GM12878 (cell line): ENCODE results near the gene NCAM1. TPM values are rescaled to one million over a fixed set of nuclear protein-coding genes. Genes with fewer than 3 reads are reported as not detected.
A peak's percentile ranks its signal among the peaks of the same experiment; 100 is the strongest.

ENCODE experiments used
- ATAC-seq: fragments of 200-7000 bp; cut with Tn5 transposase; 3 replicates; pipeline ENCODE4 v1.9.1; 2020; ENCODE audit warnings: mild to moderate bottlenecking, moderate library complexity
- BruUV-seq: library from RNA; stranded (reverse); fragments of 400-500 nt; replicated peaks from 2 replicates; lab custom pipeline; 2021; lab: Mats Ljungman, UMichigan
- CTCF ChIA-PET: fragments of 300-600 bp; sonication (Branson Sonifier 250); formaldehyde crosslinking; extraction: SDS; loops from one replicate; lab custom pipeline; 2021; ENCODE audit warnings: inconsistent platforms; lab: Yijun Ruan, JAX
- POLR2A ChIA-PET: fragments of 350-600 bp; formaldehyde crosslinking; extraction: SDS; loops from one replicate; lab custom pipeline; 2021; ENCODE audit warnings: inconsistent platforms; lab: Charles Lee
- RAD21 ChIA-PET: fragments of 300-600 bp; sonication (Branson Sonifier 250); formaldehyde crosslinking; loops from one replicate; lab custom pipeline; 2023; ENCODE audit warnings: antibody characterized with exemption; ENCODE audit not compliant: unreplicated experiment; lab: Charles Lee
- SMC1A ChIA-PET: fragments of 300-600 bp; sonication (Branson Sonifier 250); formaldehyde crosslinking; loops from one replicate; lab custom pipeline; 2023; ENCODE audit not compliant: unreplicated experiment, uncharacterized antibody; lab: Charles Lee
- DNase-seq: peaks from one replicate; pipeline ENCODE4 v3.0.0-alpha.2; 2011; ENCODE audit warnings: low read depth, low spot score
- FAIRE-seq: peaks from 3 replicates; lab custom pipeline; 2011; peaks lifted over from hg19 to GRCh38; lab: Jason Lieb, UNC
- H2AFZ ChIP-seq: 2 replicates; pipeline ENCODE4 v1.6.0; 2011; ENCODE audit warnings: low read depth, low read length, control low read depth; ENCODE audit not compliant: control insufficient read depth
- H3K27ac ChIP-seq: 2 replicates; pipeline ENCODE4 v1.5.1; 2011; ENCODE audit warnings: control low read depth; ENCODE audit not compliant: control insufficient read depth, insufficient read depth
- H3K27me3 ChIP-seq, 2 experiments: replicated peaks in 1 of 2; 2 replicates each; pipeline versions ENCODE4 v1.6.0 to v1.6.1; 2011; ENCODE audit warnings: low read length in 1 of 2; ENCODE audit not compliant: control insufficient read depth in 2 of 2, insufficient read depth in 2 of 2
- H3K36me3 ChIP-seq, 2 experiments: 2 replicates each; pipeline ENCODE4 v1.5.1; 2011; ENCODE audit warnings: low read length in 1 of 2; ENCODE audit not compliant: control insufficient read depth in 2 of 2, insufficient read depth in 2 of 2
- H3K4me1 ChIP-seq: 2 replicates; pipeline ENCODE4 v1.6.1; 2011; ENCODE audit warnings: mild to moderate bottlenecking, low read length, moderate library complexity, mixed read lengths; ENCODE audit not compliant: control insufficient read depth, insufficient read depth
- H3K4me2 ChIP-seq: 2 replicates; pipeline ENCODE4 v1.6.0; 2011; ENCODE audit warnings: control low read depth; ENCODE audit not compliant: control insufficient read depth, insufficient read depth
- H3K4me3 ChIP-seq: fragments of 200-600 bp; sonication (generic); 2 replicates; pipeline ENCODE4 v1.5.1; 2016
- H3K79me2 ChIP-seq: 2 replicates; pipeline ENCODE4 v1.6.0; 2011; ENCODE audit warnings: low read length; ENCODE audit not compliant: control insufficient read depth, insufficient read depth
- H3K9ac ChIP-seq: 2 replicates; pipeline ENCODE4 v1.8.0; 2011; ENCODE audit warnings: low read length, control low read depth, mixed read lengths; ENCODE audit not compliant: control insufficient read depth, insufficient read depth
- H3K9me3 ChIP-seq: replicated peaks from 3 replicates; pipeline ENCODE4 v1.5.1; 2011; ENCODE audit warnings: mild to moderate bottlenecking, low read length; ENCODE audit not compliant: control insufficient read depth, insufficient read depth
- H4K20me1 ChIP-seq: 2 replicates; pipeline ENCODE4 v1.6.0; 2011; ENCODE audit not compliant: control insufficient read depth, insufficient read depth
- CEBPB ChIP-seq, 2 experiments: fragments of 150-350 bp in 1 of 2; IDR thresholded peaks; 2 replicates each; pipeline ENCODE4 v1.6.1; 2012 to 2014; ENCODE audit warnings: low read depth in 2 of 2, low read length in 2 of 2, borderline replicate concordance in 1 of 2, inconsistent platforms in 1 of 2
- CHD2 ChIP-seq: IDR thresholded peaks from 2 replicates; pipeline ENCODE4 v1.6.1; 2011; ENCODE audit warnings: low read depth, low read length, improper control_type of control experiment, borderline replicate concordance
- EP300 ChIP-seq, 2 experiments: fragments of 150-350 bp in 1 of 2; IDR thresholded peaks; 2 replicates each; pipeline ENCODE4 v1.6.1; 2011 to 2012; ENCODE audit warnings: low read depth in 2 of 2, low read length in 2 of 2, borderline replicate concordance in 1 of 2, improper control_type of control experiment in 1 of 2, inconsistent platforms in 1 of 2; ENCODE audit not compliant: control insufficient read depth in 1 of 2
- HDAC6 ChIP-seq: fragments of 200-600 bp; sonication (generic); IDR thresholded peaks from one replicate; pipeline ENCODE4 v1.8.0; 2017; ENCODE audit warnings: antibody characterized with exemption; ENCODE audit not compliant: unreplicated experiment
- MYB ChIP-seq: fragments of 150-350 bp; IDR thresholded peaks from 2 replicates; pipeline ENCODE4 v1.6.1; 2014; ENCODE audit warnings: mild to moderate bottlenecking, low read depth, low read length, borderline replicate concordance
- NR2F1 ChIP-seq: fragments of 450-650 bp; conservative IDR thresholded peaks from 2 replicates; pipeline ENCODE4 v1.6.1; 2017; ENCODE audit warnings: mild to moderate bottlenecking
- NRF1 ChIP-seq: conservative IDR thresholded peaks from 2 replicates; pipeline ENCODE4 v1.6.1; 2011; ENCODE audit warnings: mild to moderate bottlenecking, low read depth, low read length, improper control_type of control experiment
- RAD21 ChIP-seq: IDR thresholded peaks from 2 replicates; pipeline ENCODE4 v1.6.1; 2011; ENCODE audit warnings: mild to moderate bottlenecking, low read depth, low read length, moderate library complexity; ENCODE audit not compliant: insufficient read depth
- RELA ChIP-seq: fragments of 450-650 bp; IDR thresholded peaks from 2 replicates; pipeline ENCODE4 v1.8.0; 2014; ENCODE audit warnings: borderline replicate concordance; ENCODE audit not compliant: partially characterized antibody
- STAT1 ChIP-seq: fragments of 450-650 bp; conservative IDR thresholded peaks from 2 replicates; pipeline ENCODE4 v1.6.1; 2014; ENCODE audit warnings: antibody characterized with exemption, mild to moderate bottlenecking
- STAT3 ChIP-seq: IDR thresholded peaks from 2 replicates; pipeline ENCODE4 v1.6.1; 2011; ENCODE audit warnings: low read depth, low read length, improper control_type of control experiment
- WGBS: methylation state at CpG from one replicate; pipeline ENCODE4 v1.1.6; 2016; ENCODE audit warnings: low lambda C conversion rate; ENCODE audit not compliant: insufficient replicate concordance, insufficient coverage; ENCODE audit errors: missing lambda C conversion rate; 5-methylcytosine and 5-hydroxymethylcytosine counted together
- in situ Hi-C: fragments of 300-500 bp; cut with MboI; formaldehyde crosslinking; loops from 9 replicates; pipeline ENCODE4 v1.14.3; 2018; ENCODE audit warnings: mixed read lengths
- intact Hi-C: fragments of 100-400 bp; cut with micrococcal nuclease; formaldehyde crosslinking; loops from one replicate; pipeline ENCODE4 v1.14.2; 2022; ENCODE audit not compliant: unreplicated experiment
- polyA plus RNA-seq, 11 experiments: library from polyadenylated mRNA; depleted of rRNA in 4 of 11; unstranded in 6 of 11; stranded (reverse) in 5 of 11; fragments of >200 nt; fragmentation: Nextera tagmentation in 4 of 11; fragmentation: Illumina TruSeq in 1 of 11; extraction: Ambion mirVana in 4 of 11; extraction: Trizol in 1 of 11; gene quantifications; 1 replicate in 1 of 11; 2 replicates in 10 of 11; pipeline versions ENCODE4 v1.2.1 to v1.2.3, GENCODE V29; 2011 to 2016; ENCODE audit warnings: inconsistent platforms in 2 of 11, missing spikeins in 2 of 11, low read depth in 1 of 11
- total RNA-seq, 4 experiments: library from RNA; depleted of rRNA in 3 of 4; stranded (reverse); fragments of >200 nt in 3 of 4; fragmentation: Illumina TruSeq in 1 of 4; extraction: Trizol in 1 of 4; gene quantifications; 2 replicates each; pipeline versions ENCODE4 v1.2.1 to v1.2.3, GENCODE V29; 2013 to 2021
- TF ChIP-seq, protein P1 (sequence below): IDR thresholded peaks from 2 replicates; pipeline ENCODE4 v1.6.1; 2012; ENCODE audit warnings: low read depth, low read length, improper control_type of control experiment
- TF ChIP-seq, protein P2 (sequence below): fragments of 450-650 bp; IDR thresholded peaks from 2 replicates; pipeline ENCODE4 v1.6.1; 2017; ENCODE audit warnings: mild to moderate bottlenecking, low read depth, inconsistent platforms; ENCODE audit not compliant: poor library complexity, severe bottlenecking
- TF ChIP-seq, protein P3 (sequence below): fragments of 450-650 bp; IDR thresholded peaks from 2 replicates; pipeline ENCODE4 v1.6.1; 2017; ENCODE audit warnings: mild to moderate bottlenecking, moderate library complexity

NCAM1 gene
- total and polyA plus RNA-seq, 10 of the 15 experiments (the other 5 are each of a cell fraction or from before 2014, with no cell fraction given): 0.10 to 0.23 (median 0.11) TPM; not detected in 7

DNA sequence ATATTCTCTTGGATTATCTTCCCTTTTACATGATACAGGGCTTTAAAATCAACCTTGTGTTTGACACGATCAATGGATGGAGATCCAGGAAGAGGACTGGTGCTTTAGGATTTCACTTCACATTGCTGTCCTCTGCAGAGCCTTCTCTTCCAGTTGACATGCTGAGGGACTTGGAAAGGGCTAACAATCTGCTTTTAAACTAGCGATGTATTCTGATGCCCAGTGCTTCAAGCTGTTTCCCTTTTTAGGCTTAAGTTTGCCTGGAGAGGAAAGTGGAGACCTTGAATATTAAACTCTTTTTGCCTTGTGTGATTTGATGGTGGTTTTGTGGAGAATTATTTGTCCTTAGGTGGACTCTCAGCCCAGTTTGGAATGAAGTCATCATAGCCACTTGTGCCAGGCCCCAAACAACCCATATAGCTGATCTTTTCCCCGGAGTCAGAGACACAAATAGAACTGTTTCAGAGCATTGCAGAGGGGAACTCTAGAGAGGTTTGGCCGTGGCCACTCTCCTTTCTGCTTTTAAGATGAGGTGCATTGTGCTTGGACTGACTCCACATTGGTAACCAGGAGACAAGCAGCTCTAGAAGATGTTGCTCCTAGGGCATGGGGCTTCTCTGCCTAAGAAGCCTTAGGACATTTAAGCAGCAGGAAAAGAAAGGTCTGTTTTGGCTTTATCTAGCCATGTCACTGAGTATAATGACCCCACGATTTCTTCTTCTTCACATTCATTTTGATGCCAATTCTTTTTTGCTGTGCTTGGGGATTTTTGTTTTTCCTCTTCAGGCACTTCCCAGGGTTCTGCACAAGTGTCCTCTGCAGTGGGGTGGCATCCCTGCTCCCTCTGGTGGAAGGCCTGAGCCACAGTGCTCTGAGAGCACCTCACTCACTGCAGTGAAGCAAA, 152.8 kb downstream of the NCAM1 start (continued):
- TF ChIP-seq CEBPB (IDR thresholded peaks at IDR 0.05; ENCODE audit: borderline replicate concordance in 1 of 2, low read depth in 2 of 2, low read length in 2 of 2): no peak
- peak; percentile 48 for TF ChIP-seq RAD21
- no peak for TF ChIP-seq EP300 (IDR thresholded peaks at IDR 0.05; ENCODE audit: borderline replicate concordance in 1 of 2, control insufficient read depth in 1 of 2, low read depth in 2 of 2, low read length in 2 of 2)
- TF ChIP-seq, protein P1, sequence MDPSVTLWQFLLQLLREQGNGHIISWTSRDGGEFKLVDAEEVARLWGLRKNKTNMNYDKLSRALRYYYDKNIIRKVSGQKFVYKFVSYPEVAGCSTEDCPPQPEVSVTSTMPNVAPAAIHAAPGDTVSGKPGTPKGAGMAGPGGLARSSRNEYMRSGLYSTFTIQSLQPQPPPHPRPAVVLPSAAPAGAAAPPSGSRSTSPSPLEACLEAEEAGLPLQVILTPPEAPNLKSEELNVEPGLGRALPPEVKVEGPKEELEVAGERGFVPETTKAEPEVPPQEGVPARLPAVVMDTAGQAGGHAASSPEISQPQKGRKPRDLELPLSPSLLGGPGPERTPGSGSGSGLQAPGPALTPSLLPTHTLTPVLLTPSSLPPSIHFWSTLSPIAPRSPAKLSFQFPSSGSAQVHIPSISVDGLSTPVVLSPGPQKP: no peak
- no peak for TF ChIP-seq STAT3
- no peak for TF ChIP-seq STAT1
- no peak for TF ChIP-seq NR2F1
- no peak for TF ChIP-seq CHD2

DNA sequence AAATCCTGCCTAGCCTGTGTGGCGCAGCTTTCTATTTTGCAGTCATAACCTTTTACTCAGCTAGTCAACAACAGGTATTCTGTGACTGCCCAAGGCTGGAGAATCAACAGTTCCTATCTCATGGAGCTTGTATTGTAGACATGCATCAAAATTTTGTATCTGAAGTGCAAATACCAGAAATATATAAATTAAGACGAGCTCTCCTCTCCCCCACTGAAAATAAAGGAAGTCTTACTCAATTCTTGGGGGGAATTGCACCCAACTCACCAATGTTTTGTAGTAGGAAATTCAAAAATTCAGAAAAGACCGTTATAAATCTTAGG, 153.4 kb downstream of the NCAM1 start:
- ChIA-PET SMC1A (interaction anchor here (0.7 to 1.8 kb wide), 2 partner anchors 291 to 527 kb away, joined by 3 to 6 read pairs; no protein-coding TSS in a partner anchor), POLR2A (no interaction called here), CTCF (interaction anchor here (0.7 to 1.6 kb wide), 5 partner anchors 9 to 527 kb away, joined by 3 to 5 read pairs (median 3); no protein-coding TSS in a partner anchor), RAD21 (interaction anchor here (0.6 to 2.0 kb wide), 2 partner anchors 32 to 526 kb away, joined by 3 to 8 read pairs; no protein-coding TSS in a partner anchor)
- DNase-seq (no peak), FAIRE-seq (no peak), ATAC-seq (no peak)
- Histone ChIP-seq H3K9me3 (no peaks in the 10 kb centered on the region), H3K79me2 (no peaks in the 10 kb centered on the region), H3K4me1 (no peaks in the 10 kb centered on the region), H4K20me1 (no peaks in the 10 kb centered on the region), H3K27ac (no peak overlapping the region), H3K27me3 (peaks cover 0 to 3% of the 10 kb centered on the region in 2 experiments; a peak in 1 of 4 replicates), H3K36me3 (no peaks in the 10 kb centered on the region), H2AFZ (no peak overlapping the region), H3K4me2 (no peak overlapping the region), H3K9ac (no peak overlapping the region), H3K4me3 (no peak overlapping the region)
- BruUV-seq: no TSS peak
- in situ Hi-C loops: no loop called here
- WGBS: 11% methylated on average over 3 of the region's 3 CpGs
- intact Hi-C loops: loop anchor here (2.0 to 5.0 kb wide), 2 partner anchors 173 to 526 kb away; no protein-coding TSS in a partner anchor
- TF ChIP-seq MYB: no peak
- TF ChIP-seq, protein P2, sequence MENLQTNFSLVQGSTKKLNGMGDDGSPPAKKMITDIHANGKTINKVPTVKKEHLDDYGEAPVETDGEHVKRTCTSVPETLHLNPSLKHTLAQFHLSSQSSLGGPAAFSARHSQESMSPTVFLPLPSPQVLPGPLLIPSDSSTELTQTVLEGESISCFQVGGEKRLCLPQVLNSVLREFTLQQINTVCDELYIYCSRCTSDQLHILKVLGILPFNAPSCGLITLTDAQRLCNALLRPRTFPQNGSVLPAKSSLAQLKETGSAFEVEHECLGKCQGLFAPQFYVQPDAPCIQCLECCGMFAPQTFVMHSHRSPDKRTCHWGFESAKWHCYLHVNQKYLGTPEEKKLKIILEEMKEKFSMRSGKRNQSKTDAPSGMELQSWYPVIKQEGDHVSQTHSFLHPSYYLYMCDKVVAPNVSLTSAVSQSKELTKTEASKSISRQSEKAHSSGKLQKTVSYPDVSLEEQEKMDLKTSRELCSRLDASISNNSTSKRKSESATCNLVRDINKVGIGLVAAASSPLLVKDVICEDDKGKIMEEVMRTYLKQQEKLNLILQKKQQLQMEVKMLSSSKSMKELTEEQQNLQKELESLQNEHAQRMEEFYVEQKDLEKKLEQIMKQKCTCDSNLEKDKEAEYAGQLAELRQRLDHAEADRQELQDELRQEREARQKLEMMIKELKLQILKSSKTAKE: no peak
- TF ChIP-seq, protein P3, sequence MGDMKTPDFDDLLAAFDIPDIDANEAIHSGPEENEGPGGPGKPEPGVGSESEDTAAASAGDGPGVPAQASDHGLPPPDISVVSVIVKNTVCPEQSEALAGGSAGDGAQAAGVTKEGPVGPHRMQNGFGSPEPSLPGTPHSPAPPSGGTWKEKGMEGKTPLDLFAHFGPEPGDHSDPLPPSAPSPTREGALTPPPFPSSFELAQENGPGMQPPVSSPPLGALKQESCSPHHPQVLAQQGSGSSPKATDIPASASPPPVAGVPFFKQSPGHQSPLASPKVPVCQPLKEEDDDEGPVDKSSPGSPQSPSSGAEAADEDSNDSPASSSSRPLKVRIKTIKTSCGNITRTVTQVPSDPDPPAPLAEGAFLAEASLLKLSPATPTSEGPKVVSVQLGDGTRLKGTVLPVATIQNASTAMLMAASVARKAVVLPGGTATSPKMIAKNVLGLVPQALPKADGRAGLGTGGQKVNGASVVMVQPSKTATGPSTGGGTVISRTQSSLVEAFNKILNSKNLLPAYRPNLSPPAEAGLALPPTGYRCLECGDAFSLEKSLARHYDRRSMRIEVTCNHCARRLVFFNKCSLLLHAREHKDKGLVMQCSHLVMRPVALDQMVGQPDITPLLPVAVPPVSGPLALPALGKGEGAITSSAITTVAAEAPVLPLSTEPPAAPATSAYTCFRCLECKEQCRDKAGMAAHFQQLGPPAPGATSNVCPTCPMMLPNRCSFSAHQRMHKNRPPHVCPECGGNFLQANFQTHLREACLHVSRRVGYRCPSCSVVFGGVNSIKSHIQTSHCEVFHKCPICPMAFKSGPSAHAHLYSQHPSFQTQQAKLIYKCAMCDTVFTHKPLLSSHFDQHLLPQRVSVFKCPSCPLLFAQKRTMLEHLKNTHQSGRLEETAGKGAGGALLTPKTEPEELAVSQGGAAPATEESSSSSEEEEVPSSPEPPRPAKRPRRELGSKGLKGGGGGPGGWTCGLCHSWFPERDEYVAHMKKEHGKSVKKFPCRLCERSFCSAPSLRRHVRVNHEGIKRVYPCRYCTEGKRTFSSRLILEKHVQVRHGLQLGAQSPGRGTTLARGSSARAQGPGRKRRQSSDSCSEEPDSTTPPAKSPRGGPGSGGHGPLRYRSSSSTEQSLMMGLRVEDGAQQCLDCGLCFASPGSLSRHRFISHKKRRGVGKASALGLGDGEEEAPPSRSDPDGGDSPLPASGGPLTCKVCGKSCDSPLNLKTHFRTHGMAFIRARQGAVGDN: no peak
- no peak for TF ChIP-seq RELA
- no peak for TF ChIP-seq NRF1
- TF ChIP-seq HDAC6: no peak
